Left renal cortex interstitium (tissue), 4 donors: Measurements from ENCODE around the gene EPC2. TPM values are rescaled to one million over a fixed set of nuclear protein-coding genes. Genes with fewer than 3 reads are reported as not detected.
"Not testable (repeated sequence)": the region's sequence is repeated elsewhere in the genome, so short reads cannot be mapped to it uniquely, and the experiment has no call there.

Source experiments
- DNase-seq, 4 donors: peaks; one replicate each; pipeline ENCODE4 v3.0.0-alpha.2; 2013; ENCODE audit warnings: low read depth in 4 of 4, low spot score in 2 of 4, missing footprints in 1 of 4
- polyA plus RNA-seq, 4 donors: library from polyadenylated mRNA; unstranded; fragments of 120-200 nt; gene quantifications; one replicate each; pipeline ENCODE4 v1.2.1, GENCODE V29; 2013; ENCODE audit not compliant: insufficient read length in 4 of 4

EPC2 gene
- polyA plus RNA-seq, 4 donors, result 43.9 to 51.4 (median 47.1) TPM

GRCh38 chr2:148720501-148721001 is 76.0 kb downstream of the EPC2 start:
- DNase-seq, result peak in 1 of 4 donors; percentile 12

GRCh38 chr2:148721520-148721931 is 77.0 kb downstream of the EPC2 start:
- DNase-seq, result no peak

- no peak for DNase-seq
Observed at GRCh38 chr2:148721991-148722777, 77.6 kb downstream of the EPC2 start.

- DNase-seq, result no peak
Observed at GRCh38 chr2:148725564-148725963, 81.0 kb downstream of the EPC2 start.

- no peak for DNase-seq
Observed at GRCh38 chr2:148726228-148726627, 81.7 kb downstream of the EPC2 start.

- no peak for DNase-seq
Observed at GRCh38 chr2:148730085-148730484, 85.5 kb downstream of the EPC2 start.

GRCh38 chr2:148737742-148738141 is 93.2 kb downstream of the EPC2 start:
- no peak for DNase-seq

GRCh38 chr2:148739454-148740105 is 95.0 kb downstream of the EPC2 start:
- no peak for DNase-seq

GRCh38 chr2:148742373-148742772 is 97.8 kb downstream of the EPC2 start:
- no peak for DNase-seq

GRCh38 chr2:148745151-148745851 is 100.8 kb downstream of the EPC2 start:
- DNase-seq, result no peak

- no peak for DNase-seq
Observed at GRCh38 chr2:148746973-148747372, 102.4 kb downstream of the EPC2 start.

- DNase-seq, result no peak
Observed at GRCh38 chr2:148751907-148752306, 107.4 kb downstream of the EPC2 start.

GRCh38 chr2:148752977-148753376 is 108.4 kb downstream of the EPC2 start:
- DNase-seq, result no peak

- DNase-seq, result no peak
Observed at GRCh38 chr2:148754864-148755263, 110.3 kb downstream of the EPC2 start.

GRCh38 chr2:148756292-148756975 is 111.9 kb downstream of the EPC2 start:
- DNase-seq, result no peak

GRCh38 chr2:148764815-148765214 is 120.3 kb downstream of the EPC2 start:
- DNase-seq, result no peak

GRCh38 chr2:148770047-148770446 is 125.5 kb downstream of the EPC2 start:
- no peak for DNase-seq

- no peak for DNase-seq
Observed at GRCh38 chr2:148781544-148781943, 137.0 kb downstream of the EPC2 start.

- no peak for DNase-seq
Observed at GRCh38 chr2:148789059-148789458, 144.5 kb downstream of the EPC2 start.

- DNase-seq, result not testable (repeated sequence)
Observed at GRCh38 chr2:148790172-148790571, 145.6 kb downstream of the EPC2 start.

GRCh38 chr2:148794558-148794957 is 150.0 kb downstream of the EPC2 start:
- no peak for DNase-seq
